K562 (cell line): ENCODE data around the gene HPCA. TPM values are rescaled to one million over a fixed set of nuclear protein-coding genes. Genes with fewer than 3 reads are reported as not detected.

ENCODE experiments used
- ATAC-seq: fragments of 200-7000 bp; cut with Tn5 transposase; 3 replicates; pipeline ENCODE4 v1.9.1; 2020; ENCODE audit warnings: moderate library complexity
- BruUV-seq: library from RNA; stranded (reverse); fragments of 400-500 nt; replicated peaks from 2 replicates; lab custom pipeline; 2021; lab: Mats Ljungman, UMichigan
- CTCF ChIA-PET: fragments of 300-600 bp; formaldehyde crosslinking; extraction: SDS; loops from one replicate; lab custom pipeline; 2021; ENCODE audit warnings: low intra/inter-chr PET ratio; lab: Yijun Ruan, JAX
- POLR2A ChIA-PET: fragments of 300-600, 350-650 bp; sonication (Branson Sonifier 250); formaldehyde crosslinking; extraction: SDS; loops from one replicate; lab custom pipeline; 2021; ENCODE audit warnings: antibody characterized with exemption, inconsistent platforms; lab: Yijun Ruan, JAX
- DNase-seq, 4 experiments: peaks; one replicate each; pipeline versions ENCODE4 v3.0.0 to v3.0.0-alpha.2; 2011 to 2018; ENCODE audit warnings: low spot score in 3 of 4, mixed read lengths in 3 of 4; ENCODE audit errors: extremely low read depth in 1 of 4
- FAIRE-seq: peaks from 2 replicates; lab custom pipeline; 2011; peaks lifted over from hg19 to GRCh38; lab: Jason Lieb, UNC
- H2AFZ ChIP-seq: 2 replicates; pipeline ENCODE4 v1.6.0; 2011; ENCODE audit warnings: low read depth, low read length, control low read depth, inconsistent platforms
- H3K27ac ChIP-seq: fragments of 200-600 bp; 3 replicates; pipeline ENCODE4 v1.8.0; 2011; ENCODE audit warnings: low read depth, mild to moderate bottlenecking, control low read depth, inconsistent platforms, low read length, moderate library complexity, mixed read lengths; ENCODE audit errors: extremely low read depth
- H3K27me3 ChIP-seq, 2 experiments: fragments of 300-600 bp in 1 of 2; 2 replicates in 1 of 2; 3 replicates in 1 of 2; pipeline versions ENCODE4 v1.6.0 to v1.8.0; 2011; ENCODE audit warnings: inconsistent platforms in 2 of 2, low read length in 2 of 2, mild to moderate bottlenecking in 1 of 2, mixed read lengths in 1 of 2, moderate library complexity in 1 of 2; ENCODE audit not compliant: control insufficient read depth in 2 of 2, insufficient read depth in 2 of 2
- H3K36me3 ChIP-seq: fragments of 300-600 bp; 3 replicates; pipeline ENCODE4 v1.8.0; 2011; ENCODE audit warnings: mild to moderate bottlenecking, low read length, inconsistent platforms; ENCODE audit not compliant: control insufficient read depth, insufficient read depth
- H3K4me1 ChIP-seq, 2 experiments: fragments of 200-600 bp in 1 of 2; replicated peaks in 1 of 2; 2 replicates in 1 of 2; 3 replicates in 1 of 2; pipeline versions ENCODE4 v1.5.1 to v1.8.0; 2011; ENCODE audit warnings: inconsistent platforms in 2 of 2, low read length in 2 of 2, mild to moderate bottlenecking in 1 of 2, mixed read lengths in 1 of 2, moderate library complexity in 1 of 2; ENCODE audit not compliant: control insufficient read depth in 2 of 2, insufficient read depth in 2 of 2
- H3K4me2 ChIP-seq: 2 replicates; pipeline ENCODE4 v1.6.1; 2011; ENCODE audit warnings: low read length, control low read depth, inconsistent platforms, mixed read lengths; ENCODE audit not compliant: insufficient read depth
- H3K4me3 ChIP-seq: fragments of 200-600 bp; sonication (generic), shearing (Covaris generic); 2 replicates; pipeline ENCODE4 v1.5.1; 2016; ENCODE audit warnings: control low read depth, inconsistent platforms
- H3K79me2 ChIP-seq: fragments of 200-600 bp; 3 replicates; pipeline ENCODE4 v1.8.0; 2011; ENCODE audit warnings: low read length, inconsistent platforms; ENCODE audit not compliant: control insufficient read depth, insufficient read depth
- H3K9ac ChIP-seq, 2 experiments: 2 replicates each; pipeline versions ENCODE4 v1.6.0 to v1.6.1; 2011; ENCODE audit warnings: low read depth in 2 of 2, low read length in 2 of 2, control low read depth in 1 of 2, inconsistent platforms in 1 of 2, mild to moderate bottlenecking in 1 of 2, mixed read lengths in 1 of 2; ENCODE audit not compliant: insufficient read depth in 1 of 2
- H3K9me1 ChIP-seq: one replicate; pipeline ENCODE4 v1.6.0; 2011; ENCODE audit warnings: inconsistent platforms, mild to moderate bottlenecking, low read length, moderate library complexity; ENCODE audit not compliant: control insufficient read depth, insufficient read depth
- H3K9me3 ChIP-seq: replicated peaks from 2 replicates; pipeline ENCODE4 v1.5.1; 2011; ENCODE audit warnings: low read depth, low read length, inconsistent platforms; ENCODE audit not compliant: control insufficient read depth, insufficient read depth
- H4K20me1 ChIP-seq: replicated peaks from 2 replicates; pipeline ENCODE4 v1.6.1; 2011; ENCODE audit warnings: low read length, inconsistent platforms, mixed read lengths; ENCODE audit not compliant: control insufficient read depth, insufficient read depth
- ATF7 ChIP-seq: fragments of 450-650 bp; IDR thresholded peaks from 2 replicates; pipeline ENCODE4 v1.7.1; 2014; ENCODE audit warnings: mild to moderate bottlenecking, moderate library complexity
- CBFA2T2 ChIP-seq: fragments of 450-650 bp; conservative IDR thresholded peaks from 2 replicates; pipeline ENCODE4 v1.6.1; 2017; ENCODE audit warnings: mild to moderate bottlenecking
- CCAR2 ChIP-seq: fragments of 200-400 bp; formaldehyde crosslinking; IDR thresholded peaks from 2 replicates; pipeline ENCODE4 v1.6.1; 2017; ENCODE audit warnings: mild to moderate bottlenecking, low read depth, low read length
- CCNT2 ChIP-seq: IDR thresholded peaks from 2 replicates; pipeline ENCODE4 v1.6.1; 2011; ENCODE audit warnings: borderline replicate concordance, low read depth, mild to moderate bottlenecking, moderate library complexity, mixed read lengths, low read length; ENCODE audit not compliant: insufficient read length; ENCODE audit errors: extremely low read depth
- CHD2 ChIP-seq: IDR thresholded peaks from 2 replicates; pipeline ENCODE4 v1.6.1; 2011; ENCODE audit warnings: low read depth, low read length
- EGR1 ChIP-seq: fragments of 450-650 bp; conservative IDR thresholded peaks from 2 replicates; pipeline ENCODE4 v1.6.1; 2017; ENCODE audit warnings: mild to moderate bottlenecking
- ELF2 ChIP-seq: fragments of 250-450 bp; sonication (Bioruptor Pico); IDR thresholded peaks from 2 replicates; pipeline ENCODE4 v1.5.0; 2021; ENCODE audit warnings: mild to moderate bottlenecking
- FOXA1 ChIP-seq: fragments of 450-650 bp; IDR thresholded peaks from 2 replicates; pipeline ENCODE4 v1.6.1; 2016; ENCODE audit warnings: mild to moderate bottlenecking, borderline replicate concordance
- GTF2E2 ChIP-seq: fragments of 200-800 bp; sonication (Bioruptor generic); IDR thresholded peaks from 2 replicates; pipeline ENCODE4 v1.6.1; 2016; ENCODE audit warnings: missing genetic modification characterization, missing compliant biosample characterization
- JUN ChIP-seq, 2 experiments: sonication (generic) in 1 of 2; formaldehyde crosslinking in 1 of 2; IDR thresholded peaks; 2 replicates each; pipeline versions ENCODE4 v1.6.1 to v1.8.0; 2012 to 2022; ENCODE audit warnings: borderline replicate concordance in 2 of 2, mild to moderate bottlenecking in 2 of 2, improper control_type of control experiment in 1 of 2, low read depth in 1 of 2, low read length in 1 of 2, missing genetic modification reagents in 1 of 2
- KDM5B ChIP-seq: fragments of 200-600 bp; sonication (generic); IDR thresholded peaks from 2 replicates; pipeline ENCODE4 v1.6.1; 2012; ENCODE audit warnings: low read depth, mild to moderate bottlenecking, moderate library complexity, low read length, control low read depth, inconsistent platforms; ENCODE audit not compliant: insufficient replicate concordance
- LEF1 ChIP-seq: fragments of 450-650 bp; IDR thresholded peaks from 2 replicates; pipeline ENCODE4 v1.6.1; 2016; ENCODE audit warnings: mild to moderate bottlenecking
- RAD21 ChIP-seq, 2 experiments: fragments of 250-450 bp in 1 of 2; fragments of 450-650 bp in 1 of 2; sonication (Bioruptor Pico) in 1 of 2; formaldehyde crosslinking in 1 of 2; IDR thresholded peaks in 1 of 2; conservative IDR thresholded peaks in 1 of 2; 2 replicates each; pipeline versions ENCODE4 v1.4.0 to v1.8.0; 2020 to 2022; ENCODE audit warnings: mild to moderate bottlenecking in 2 of 2, moderate library complexity in 1 of 2
- SMARCA5 ChIP-seq: fragments of 450-650 bp; IDR thresholded peaks from 2 replicates; pipeline ENCODE4 v1.6.1; 2016
- TFAP4 ChIP-seq: sonication (generic); formaldehyde crosslinking; IDR thresholded peaks from 2 replicates; pipeline ENCODE4 v1.8.0; 2022; ENCODE audit warnings: missing genetic modification reagents, mild to moderate bottlenecking, moderate library complexity, borderline replicate concordance
- ZBTB7A ChIP-seq: IDR thresholded peaks from 2 replicates; pipeline ENCODE4 v1.6.1; 2011; ENCODE audit warnings: low read depth, mild to moderate bottlenecking, low read length, moderate library complexity, borderline replicate concordance; ENCODE audit not compliant: control insufficient read depth
- ZC3H11A ChIP-seq: IDR thresholded peaks from 2 replicates; pipeline ENCODE4 v1.6.1; 2012; ENCODE audit warnings: low read depth, low read length, improper control_type of control experiment
- ZNF12 ChIP-seq: sonication (generic); formaldehyde crosslinking; IDR thresholded peaks from 2 replicates; pipeline ENCODE4 v1.4.0; 2020; ENCODE audit warnings: mild to moderate bottlenecking, missing genetic modification reagents
- ZNF174 ChIP-seq: fragments of 250-450 bp; sonication (Bioruptor Pico); IDR thresholded peaks from 2 replicates; pipeline ENCODE4 v1.4.0; 2020; ENCODE audit warnings: mild to moderate bottlenecking
- ZNF282 ChIP-seq: sonication (generic); formaldehyde crosslinking; IDR thresholded peaks from 2 replicates; pipeline ENCODE4 v1.8.1; 2023; ENCODE audit warnings: missing genetic modification reagents
- WGBS: fragments of 100-300 bp; shearing (Covaris generic); methylation state at CpG from one replicate; pipeline ENCODE4 v1.1.6; 2016; ENCODE audit warnings: low coverage, mixed read lengths; ENCODE audit not compliant: insufficient coverage; ENCODE audit errors: missing lambda C conversion rate; 5-methylcytosine and 5-hydroxymethylcytosine counted together
- in situ Hi-C: fragments of 300-500 bp; cut with MboI; formaldehyde crosslinking; loops from 4 replicates; pipeline ENCODE4 v1.15.0; 2018; ENCODE audit warnings: inconsistent platforms, mixed read lengths
- intact Hi-C: fragments of 100-400 bp; cut with micrococcal nuclease; formaldehyde crosslinking; loops from 2 replicates; pipeline ENCODE4 v1.14.2; 2022
- polyA plus RNA-seq, 8 experiments: library from polyadenylated mRNA; depleted of rRNA in 4 of 8; stranded (reverse) in 5 of 8; unstranded in 3 of 8; fragments of >200 nt; fragmentation: Nextera tagmentation in 2 of 8; fragmentation: Illumina TruSeq in 1 of 8; extraction: Ambion mirVana in 2 of 8; extraction: Trizol in 1 of 8; gene quantifications; 2 replicates each; pipeline versions ENCODE4 v1.2.1 to v1.2.3, GENCODE V29; 2011 to 2014; ENCODE audit warnings: inconsistent platforms in 1 of 8, missing spikeins in 1 of 8
- total RNA-seq, 7 experiments: library from RNA; depleted of rRNA in 6 of 7; stranded (reverse); fragments of >200 nt in 6 of 7; fragmentation: Illumina TruSeq in 2 of 7; extraction: Trizol in 2 of 7; gene quantifications; 2 replicates each; pipeline versions ENCODE4 v1.2.1 to v1.2.3, GENCODE V29; 2011 to 2021; ENCODE audit warnings: low replicate concordance in 1 of 7

The HPCA gene
- total and polyA plus RNA-seq, 9 of the 15 experiments (the other 6 are each of a cell fraction or from before 2014, with no cell fraction given), result not detected

- peaks cover 5 to 68% of the 10 kb centered on the region in 2 experiments; a peak in 3 of 5 replicates for H3K27me3 ChIP-seq
- H3K9me1 ChIP-seq, result no peaks in the 10 kb centered on the region
- peaks cover 34% of the 10 kb centered on the region for H4K20me1 ChIP-seq
- H3K4me3 ChIP-seq, result peak overlapping the region; percentile 42
- peak overlapping the region; percentile 47 for H2AFZ ChIP-seq
- BruUV-seq, result no TSS peak
- DNase-seq, result peak; percentile 69 to 86 (median 78)
- in situ Hi-C loops, result loop anchor here (25.0 kb wide), 1 partner anchor 719 kb away; no protein-coding TSS in a partner anchor
- CTCF ChIA-PET, result interaction anchor here (0.6 to 2.7 kb wide), 6 partner anchors 113 to 885 kb away, joined by 3 to 18 read pairs (median 4); no protein-coding TSS in a partner anchor
- ATAC-seq, result peak; percentile 80
- H3K36me3 ChIP-seq, result no peaks in the 10 kb centered on the region
- no peaks in the 10 kb centered on the region for H3K9me3 ChIP-seq
- H3K79me2 ChIP-seq, result no peaks in the 10 kb centered on the region
- peak overlapping the region; percentile 60 for H3K4me2 ChIP-seq
- peak; percentile 59 for FAIRE-seq
- POLR2A ChIA-PET, result interaction anchor here (0.6 to 1.2 kb wide), 8 partner anchors 14 to 243 kb away, joined by 3 to 5 read pairs (median 4); partner anchors contain the start of gene RBBP4
- intact Hi-C loops, result no loop called here
- peak overlapping the region; percentile 21 to 72; a peak in 3 of 4 replicates for H3K9ac ChIP-seq
- no peak overlapping the region for H3K27ac ChIP-seq
- H3K4me1 ChIP-seq, result peaks cover 5 to 18% of the 10 kb centered on the region in 2 experiments; a peak in 3 of 5 replicates
- 6% methylated on average over 37 of the region's 58 CpGs for WGBS
- TF ChIP-seq FOXA1, result no peak
- no peak for TF ChIP-seq CBFA2T2
- no peak for TF ChIP-seq GTF2E2 (tag)
- peak; percentile 16 to 62 for TF ChIP-seq RAD21 (CRISPR knock-in tag; conservative IDR thresholded peaks at IDR 0.05 in 1 of 2, IDR thresholded peaks at IDR 0.05 in 1 of 2)
- TF ChIP-seq SMARCA5, result no peak
- peak; percentile 22; the same call in 1 of the 2 replicates for TF ChIP-seq TFAP4 (CRISPR knock-in tag)
- no peak for TF ChIP-seq JUN (IDR thresholded peaks at IDR 0.05; ENCODE audit: borderline replicate concordance, low read depth, low read length)
- no peak for TF ChIP-seq JUN (CRISPR knock-in tag; IDR thresholded peaks at IDR 0.05; ENCODE audit: borderline replicate concordance)
- no peak; the same call in 1 of the 2 replicates for TF ChIP-seq ZNF282 (CRISPR knock-in tag)
- peak; percentile 67 for TF ChIP-seq ATF7
- TF ChIP-seq ZNF174 (CRISPR knock-in tag), result no peak
- TF ChIP-seq CHD2, result no peak
- no peak for TF ChIP-seq LEF1
- no peak for TF ChIP-seq KDM5B
- TF ChIP-seq ZNF12, result peak; percentile 40; the same call in 1 of the 2 replicates
- peak; percentile 65 for TF ChIP-seq EGR1
- TF ChIP-seq CCAR2, result no peak
- 0 out of 2 replicates have a peak, but pooled peaks have one; percentile 32 for TF ChIP-seq ZBTB7A
- TF ChIP-seq CCNT2, result peak; percentile 5
- no peak for TF ChIP-seq ZC3H11A
- no peak for TF ChIP-seq ELF2 (CRISPR knock-in tag)
Observed at GRCh38 chr1:32893198-32894018, 7.1 kb downstream of the HPCA start.
